ENCODE results near the gene TBXA2R.

- TF ChIP-seq POLR2AphosphoS5 (IDR thresholded peaks at IDR 0.05; ENCODE audit: insufficient read depth, low read depth, low read length) (no peak), CTCF (IDR thresholded peaks at IDR 0.05; ENCODE audit: extremely low read depth in 1 of 2, insufficient read depth in 1 of 2, low read depth in 1 of 2, low read length in 2 of 2) (no peak)
Observed at GRCh38 chr19:3605361-3605760, 1.3 kb downstream of the TBXA2R start.

Data from endothelial cell of umbilical vein (primary cell).